ENCODE data around the gene IGSF5.

DNA sequence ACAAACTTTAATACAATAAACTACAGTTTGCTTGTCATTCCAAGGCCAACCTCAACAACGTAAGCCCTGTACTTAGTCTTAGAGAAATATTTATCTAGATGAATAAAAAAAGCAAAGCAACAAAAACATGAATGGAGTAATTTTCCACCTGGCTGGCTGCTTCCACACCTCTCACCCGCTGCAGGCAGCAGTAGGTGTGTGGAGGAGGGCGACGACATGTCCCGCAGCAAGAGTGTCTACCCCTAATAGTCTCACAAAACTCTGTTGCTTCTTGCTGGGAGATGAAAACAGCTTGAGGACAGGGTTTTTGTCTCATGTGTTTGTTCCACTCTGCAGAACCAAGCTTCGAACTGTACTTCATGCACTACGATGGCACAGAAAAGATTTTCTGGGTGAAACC is 48.8 kb upstream of the IGSF5 start:
- TF ChIP-seq CTCF (IDR thresholded peaks at IDR 0.05; ENCODE audit: low read depth, low read length, missing input control) (no peak), HNF4G (IDR thresholded peaks at IDR 0.05) (no peak), YY1 (IDR thresholded peaks at IDR 0.05) (no peak), RAD21 (IDR thresholded peaks at IDR 0.05) (no peak), JUND (IDR thresholded peaks at IDR 0.05) (no peak), TAF1 (conservative IDR thresholded peaks at IDR 0.05) (no peak), GABPA (IDR thresholded peaks at IDR 0.05 in 1 of 2, conservative IDR thresholded peaks at IDR 0.05 in 1 of 2) (no peak)
- TF ChIP-seq, protein P1, sequence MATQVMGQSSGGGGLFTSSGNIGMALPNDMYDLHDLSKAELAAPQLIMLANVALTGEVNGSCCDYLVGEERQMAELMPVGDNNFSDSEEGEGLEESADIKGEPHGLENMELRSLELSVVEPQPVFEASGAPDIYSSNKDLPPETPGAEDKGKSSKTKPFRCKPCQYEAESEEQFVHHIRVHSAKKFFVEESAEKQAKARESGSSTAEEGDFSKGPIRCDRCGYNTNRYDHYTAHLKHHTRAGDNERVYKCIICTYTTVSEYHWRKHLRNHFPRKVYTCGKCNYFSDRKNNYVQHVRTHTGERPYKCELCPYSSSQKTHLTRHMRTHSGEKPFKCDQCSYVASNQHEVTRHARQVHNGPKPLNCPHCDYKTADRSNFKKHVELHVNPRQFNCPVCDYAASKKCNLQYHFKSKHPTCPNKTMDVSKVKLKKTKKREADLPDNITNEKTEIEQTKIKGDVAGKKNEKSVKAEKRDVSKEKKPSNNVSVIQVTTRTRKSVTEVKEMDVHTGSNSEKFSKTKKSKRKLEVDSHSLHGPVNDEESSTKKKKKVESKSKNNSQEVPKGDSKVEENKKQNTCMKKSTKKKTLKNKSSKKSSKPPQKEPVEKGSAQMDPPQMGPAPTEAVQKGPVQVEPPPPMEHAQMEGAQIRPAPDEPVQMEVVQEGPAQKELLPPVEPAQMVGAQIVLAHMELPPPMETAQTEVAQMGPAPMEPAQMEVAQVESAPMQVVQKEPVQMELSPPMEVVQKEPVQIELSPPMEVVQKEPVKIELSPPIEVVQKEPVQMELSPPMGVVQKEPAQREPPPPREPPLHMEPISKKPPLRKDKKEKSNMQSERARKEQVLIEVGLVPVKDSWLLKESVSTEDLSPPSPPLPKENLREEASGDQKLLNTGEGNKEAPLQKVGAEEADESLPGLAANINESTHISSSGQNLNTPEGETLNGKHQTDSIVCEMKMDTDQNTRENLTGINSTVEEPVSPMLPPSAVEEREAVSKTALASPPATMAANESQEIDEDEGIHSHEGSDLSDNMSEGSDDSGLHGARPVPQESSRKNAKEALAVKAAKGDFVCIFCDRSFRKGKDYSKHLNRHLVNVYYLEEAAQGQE (IDR thresholded peaks at IDR 0.05), result no peak
- TF ChIP-seq, protein P2, sequence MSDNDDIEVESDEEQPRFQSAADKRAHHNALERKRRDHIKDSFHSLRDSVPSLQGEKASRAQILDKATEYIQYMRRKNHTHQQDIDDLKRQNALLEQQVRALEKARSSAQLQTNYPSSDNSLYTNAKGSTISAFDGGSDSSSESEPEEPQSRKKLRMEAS (IDR thresholded peaks at IDR 0.05), result no peak
- TF ChIP-seq, protein P3, sequence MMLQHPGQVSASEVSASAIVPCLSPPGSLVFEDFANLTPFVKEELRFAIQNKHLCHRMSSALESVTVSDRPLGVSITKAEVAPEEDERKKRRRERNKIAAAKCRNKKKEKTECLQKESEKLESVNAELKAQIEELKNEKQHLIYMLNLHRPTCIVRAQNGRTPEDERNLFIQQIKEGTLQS (IDR thresholded peaks at IDR 0.05), result no peak
